A549 (cell line): Measurements from ENCODE around the gene PDCD6IP. TPM values are rescaled to one million over a fixed set of nuclear protein-coding genes. Genes with fewer than 3 reads are reported as not detected.

Source experiments
- ATAC-seq, 2 experiments: fragments of 200-7000 bp in 1 of 2; fragments of >200 bp in 1 of 2; cut with Nextera tagmentation in 1 of 2; cut with Tn5 transposase in 1 of 2; 3 replicates each; pipeline versions ENCODE4 v1.8.0 to v1.9.1; 2018 to 2020; ENCODE audit warnings: mild to moderate bottlenecking in 1 of 2, moderate library complexity in 1 of 2
- CTCF ChIA-PET: fragments of 300-600 bp; sonication (Branson Sonifier 250); formaldehyde crosslinking; extraction: SDS; loops from one replicate; lab custom pipeline; 2021; ENCODE audit warnings: antibody characterized with exemption, inconsistent platforms; lab: Yijun Ruan, JAX
- POLR2A ChIA-PET: fragments of 350-600 bp; formaldehyde crosslinking; extraction: SDS; loops from one replicate; lab custom pipeline; 2021; ENCODE audit warnings: antibody characterized with exemption, inconsistent platforms; lab: Yijun Ruan, JAX
- DNase-seq, 2 experiments: peaks; one replicate each; pipeline versions ENCODE4 v3.0.0 to v3.0.0-alpha.2; 2011 to 2016; ENCODE audit warnings: low read depth in 1 of 2, low spot score in 1 of 2
- FAIRE-seq: peaks from 2 replicates; lab custom pipeline; 2011; peaks lifted over from hg19 to GRCh38; lab: Jason Lieb, UNC
- H3K27ac ChIP-seq, 2 experiments: fragments of >200 bp; sonication (Bioruptor Twin); formaldehyde crosslinking; 3 replicates each; pipeline ENCODE4 v1.5.1; 2016 to 2017
- H3K4me1 ChIP-seq: fragments of >200 bp; sonication (Bioruptor Twin); formaldehyde crosslinking; 3 replicates; pipeline ENCODE4 v1.6.1; 2016
- H3K4me2 ChIP-seq: fragments of >200 bp; sonication (Bioruptor Twin); formaldehyde crosslinking; 3 replicates; pipeline ENCODE4 v1.6.1; 2016
- H3K4me3 ChIP-seq: fragments of >200 bp; sonication (Bioruptor Twin); formaldehyde crosslinking; 3 replicates; pipeline ENCODE4 v1.5.1; 2016
- H3K9me3 ChIP-seq: fragments of >200 bp; sonication (Bioruptor Twin); formaldehyde crosslinking; 3 replicates; pipeline ENCODE4 v1.6.1; 2016
- BHLHE40 ChIP-seq: IDR thresholded peaks from 2 replicates; pipeline ENCODE4 v1.6.1; 2012; ENCODE audit warnings: low read depth, low read length, inconsistent platforms
- CBX8 ChIP-seq: fragments of 200-600 bp; sonication (generic); IDR thresholded peaks from 2 replicates; pipeline ENCODE4 v1.6.1; 2016
- CEBPB ChIP-seq, 2 experiments: fragments of >200 bp in 1 of 2; sonication (Bioruptor Twin) in 1 of 2; formaldehyde crosslinking in 1 of 2; IDR thresholded peaks; 2 replicates each; pipeline ENCODE4 v1.6.1; 2012 to 2016
- CHD4 ChIP-seq: fragments of 200-600 bp; sonication (generic); IDR thresholded peaks from 2 replicates; pipeline ENCODE4 v1.6.1; 2016; ENCODE audit warnings: antibody characterized with exemption, mild to moderate bottlenecking, borderline replicate concordance
- EHF ChIP-seq: fragments of 250-450 bp; sonication (Bioruptor Pico); IDR thresholded peaks from 2 replicates; pipeline ENCODE4 v1.5.0; 2020; ENCODE audit warnings: mild to moderate bottlenecking
- EP300 ChIP-seq, 2 experiments: fragments of >200 bp; sonication (Bioruptor Twin); formaldehyde crosslinking; IDR thresholded peaks; 2 replicates in 1 of 2; 3 replicates in 1 of 2; pipeline ENCODE4 v1.6.1; 2016 to 2017
- FOSB ChIP-seq: fragments of 250-450 bp; sonication (Bioruptor Pico); IDR thresholded peaks from 2 replicates; pipeline ENCODE4 v1.5.0; 2020; ENCODE audit warnings: mild to moderate bottlenecking, moderate library complexity
- HOXB13 ChIP-seq: fragments of 250-450 bp; sonication (Bioruptor Pico); IDR thresholded peaks from 2 replicates; pipeline ENCODE4 v1.5.0; 2020; ENCODE audit warnings: low read depth, mild to moderate bottlenecking, moderate library complexity
- JUN ChIP-seq, 2 experiments: fragments of >200 bp; sonication (Bioruptor Twin); formaldehyde crosslinking; IDR thresholded peaks; 2 replicates in 1 of 2; 3 replicates in 1 of 2; pipeline ENCODE4 v1.6.1; 2016 to 2017
- KDM5A ChIP-seq: fragments of 200-600 bp; sonication (generic); IDR thresholded peaks from 2 replicates; pipeline ENCODE4 v1.6.1; 2016; ENCODE audit warnings: antibody characterized with exemption, mild to moderate bottlenecking
- MAFK ChIP-seq: fragments of 450-650 bp; IDR thresholded peaks from 2 replicates; pipeline ENCODE4 v1.6.1; 2014; ENCODE audit not compliant: partially characterized antibody
- MYC ChIP-seq: IDR thresholded peaks from 2 replicates; pipeline ENCODE4 v1.6.1; 2012; ENCODE audit warnings: mild to moderate bottlenecking, inconsistent platforms, low read length, improper control_type of control experiment, borderline replicate concordance
- NFE2L2 ChIP-seq: fragments of 150-350 bp; conservative IDR thresholded peaks from 2 replicates; pipeline ENCODE4 v1.6.1; 2014; ENCODE audit warnings: low read length
- NPAS2 ChIP-seq: fragments of 250-450 bp; sonication (Bioruptor Pico); IDR thresholded peaks from 2 replicates; pipeline ENCODE4 v1.8.0; 2022; ENCODE audit warnings: mild to moderate bottlenecking, moderate library complexity, borderline replicate concordance
- NR3C1 ChIP-seq: fragments of >200 bp; sonication (Bioruptor Twin); formaldehyde crosslinking; IDR thresholded peaks from 3 replicates; pipeline ENCODE4 v1.6.1; 2017
- POLR2A ChIP-seq: IDR thresholded peaks from 2 replicates; pipeline ENCODE4 v1.6.1; 2012; ENCODE audit warnings: mild to moderate bottlenecking, low read length
- POLR2AphosphoS2 ChIP-seq: conservative IDR thresholded peaks from 2 replicates; pipeline ENCODE4 v1.6.1; 2012; ENCODE audit warnings: low read length, improper control_type of control experiment, inconsistent platforms
- RNF2 ChIP-seq: fragments of 200-600 bp; sonication (generic); IDR thresholded peaks from 2 replicates; pipeline ENCODE4 v1.6.1; 2016; ENCODE audit warnings: low read depth, mild to moderate bottlenecking, antibody characterized with exemption, moderate library complexity, borderline replicate concordance
- SMC3 ChIP-seq: fragments of >200 bp; sonication (Bioruptor Twin); formaldehyde crosslinking; IDR thresholded peaks from 3 replicates; pipeline ENCODE4 v1.6.1; 2018; ENCODE audit warnings: inconsistent platforms
- SREBF2 ChIP-seq: fragments of 450-650 bp; IDR thresholded peaks from 2 replicates; pipeline ENCODE4 v1.6.1; 2014; ENCODE audit warnings: mild to moderate bottlenecking, moderate library complexity
- TFCP2L1 ChIP-seq: fragments of 250-450 bp; sonication (Bioruptor Pico); IDR thresholded peaks from 2 replicates; pipeline ENCODE4 v1.5.0; 2021; ENCODE audit warnings: mild to moderate bottlenecking
- ZC3H11A ChIP-seq: fragments of 450-650 bp; IDR thresholded peaks from 2 replicates; pipeline ENCODE4 v1.6.1; 2014; ENCODE audit warnings: antibody characterized with exemption, mild to moderate bottlenecking
- ZFP36 ChIP-seq: fragments of 450-650 bp; IDR thresholded peaks from 2 replicates; pipeline ENCODE4 v1.6.1; 2014; ENCODE audit warnings: borderline replicate concordance; ENCODE audit not compliant: partially characterized antibody
- WGBS: methylation state at CpG from one replicate; pipeline ENCODE4 v1.1.6; 2017; ENCODE audit errors: missing lambda C conversion rate; 5-methylcytosine and 5-hydroxymethylcytosine counted together
- polyA plus RNA-seq, 4 experiments: library from polyadenylated mRNA; depleted of rRNA in 3 of 4; stranded (reverse); fragments of >200 nt; fragmentation: RNase III in 1 of 4; extraction: RNeasy Plus Mini Kit Qiagen cat#74134 plus additional on column Dnase treatment in 1 of 4; gene quantifications; 2 replicates in 3 of 4; 3 replicates in 1 of 4; pipeline ENCODE4 v1.2.3, GENCODE V29; 2011 to 2017
- TF ChIP-seq, protein P1 (sequence below): IDR thresholded peaks from 2 replicates; pipeline ENCODE4 v1.6.1; 2012
- TF ChIP-seq, protein P2 (sequence below): fragments of 450-650 bp; IDR thresholded peaks from 2 replicates; pipeline ENCODE4 v1.6.1; 2014; ENCODE audit warnings: antibody characterized with exemption
- TF ChIP-seq, protein P3 (sequence below): IDR thresholded peaks from 2 replicates; pipeline ENCODE4 v1.6.1; 2012
- TF ChIP-seq, protein P4 (sequence below): fragments of 250-450 bp; sonication (Bioruptor Pico); IDR thresholded peaks from 2 replicates; pipeline ENCODE4 v1.5.0; 2021; ENCODE audit warnings: mild to moderate bottlenecking, moderate library complexity, borderline replicate concordance
- TF ChIP-seq, protein P5 (sequence below): fragments of 150-350 bp; IDR thresholded peaks from 2 replicates; pipeline ENCODE4 v1.6.1; 2014; ENCODE audit warnings: low read depth, mild to moderate bottlenecking, low read length

Gene PDCD6IP
- polyA plus RNA-seq, 2 of the 4 experiments (the other 2 are of a cell fraction) = 145 to 221 TPM

DNA sequence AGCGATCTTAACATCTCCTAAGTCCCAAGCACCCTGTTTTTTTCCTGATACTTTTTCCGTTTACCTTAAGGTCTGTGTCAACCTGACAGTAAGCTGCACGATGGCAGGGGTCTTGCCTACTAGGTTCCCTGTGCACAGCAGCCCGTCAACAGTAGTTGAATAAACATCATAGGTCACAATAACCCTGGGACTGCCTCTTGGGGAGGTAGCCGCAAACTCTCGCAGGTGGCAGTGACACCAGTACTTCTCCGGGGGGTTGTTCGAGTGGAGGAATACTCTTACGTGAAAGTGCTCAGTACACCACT is 365 bp upstream of the PDCD6IP start:
- WGBS = 2% methylated on average over 9 of the region's 9 CpGs
- TF ChIP-seq BHLHE40 (no peak), MAFK (no peak), JUN (IDR thresholded peaks at IDR 0.05) (no peak), EHF (CRISPR knock-in tag) (no peak), ZFP36 (no peak), NPAS2 (CRISPR knock-in tag) (no peak), RNF2 (no peak), MYC (no peak), FOSB (no peak), CHD4 (no peak), HOXB13 (CRISPR knock-in tag) (no peak)
- peak overlapping the region; percentile 89 for H3K4me2 ChIP-seq
- H3K4me1 ChIP-seq = peaks cover 25% of the 10 kb centered on the region; the same call in 2 of the 3 replicates
- no peaks in the 10 kb centered on the region for H3K9me3 ChIP-seq
- DNase-seq (no peak), FAIRE-seq (no peak), ATAC-seq (peak; percentile 53 to 59)
- H3K4me3 ChIP-seq = peak overlapping the region; percentile 88
- peak overlapping the region; percentile 97 for H3K27ac ChIP-seq
- ChIA-PET POLR2A (interaction anchor here (0.7 to 2.1 kb wide), 13 partner anchors 9 to 1831 kb away, joined by 3 to 15 read pairs (median 5); partner anchors contain the start of genes CRTAP and UBP1), CTCF (interaction anchor here (0.5 to 4.7 kb wide), 3 partner anchors 11 to 1988 kb away, joined by 3 to 20 read pairs (median 4); no protein-coding TSS in a partner anchor)

DNA sequence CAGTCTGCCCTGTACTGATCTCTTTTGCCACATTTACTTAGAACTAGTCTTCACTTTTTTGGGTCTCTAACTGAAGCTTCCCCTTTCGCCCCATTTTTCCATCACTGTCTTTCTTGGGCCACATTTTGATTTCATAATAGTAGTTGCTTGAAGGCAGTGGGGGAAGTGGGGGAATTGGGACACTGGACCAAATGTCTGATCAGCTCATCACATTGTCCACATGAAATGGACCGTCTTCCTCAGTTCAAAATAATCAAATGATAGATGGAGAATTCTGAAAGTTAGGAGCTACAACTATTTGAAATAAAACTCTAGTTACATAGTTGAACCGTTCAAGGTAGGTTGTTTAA is 747 bp downstream of the PDCD6IP start:
- WGBS = 4% methylated on average over 3 of the region's 3 CpGs
- Histone ChIP-seq H3K27ac (peak overlapping the region; percentile 97), H3K4me3 (peak overlapping the region; percentile 88), H3K4me2 (peak overlapping the region; percentile 89), H3K9me3 (no peaks in the 10 kb centered on the region), H3K4me1 (peaks cover 25% of the 10 kb centered on the region; the same call in 2 of the 3 replicates)
- ChIA-PET CTCF (interaction anchor here (1.1 to 4.7 kb wide), 4 partner anchors 12 to 667 kb away, joined by 4 to 20 read pairs (median 4); no protein-coding TSS in a partner anchor), POLR2A (interaction anchor here (0.7 to 2.1 kb wide), 9 partner anchors 8 to 685 kb away, joined by 3 to 15 read pairs (median 5); partner anchors contain the start of genes CRTAP and UBP1)
- ATAC-seq = peak in 1 of 2 experiments; percentile 41; a peak in 4 of 6 replicates
- FAIRE-seq = no peak
- no peak for DNase-seq
- TF ChIP-seq JUN (IDR thresholded peaks at IDR 0.05) (no peak), TFCP2L1 (no peak), RNF2 (no peak), POLR2AphosphoS2 (no peak), ZC3H11A (no peak), ZFP36 (no peak), KDM5A (no peak), NPAS2 (CRISPR knock-in tag) (no peak), BHLHE40 (no peak), CBX8 (no peak), EP300 (IDR thresholded peaks at IDR 0.05) (no peak), NR3C1 (no peak), CEBPB (IDR thresholded peaks at IDR 0.05) (no peak), NFE2L2 (no peak), MAFK (no peak)
- TF ChIP-seq, protein P1, sequence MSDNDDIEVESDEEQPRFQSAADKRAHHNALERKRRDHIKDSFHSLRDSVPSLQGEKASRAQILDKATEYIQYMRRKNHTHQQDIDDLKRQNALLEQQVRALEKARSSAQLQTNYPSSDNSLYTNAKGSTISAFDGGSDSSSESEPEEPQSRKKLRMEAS = no peak
- TF ChIP-seq, protein P2, sequence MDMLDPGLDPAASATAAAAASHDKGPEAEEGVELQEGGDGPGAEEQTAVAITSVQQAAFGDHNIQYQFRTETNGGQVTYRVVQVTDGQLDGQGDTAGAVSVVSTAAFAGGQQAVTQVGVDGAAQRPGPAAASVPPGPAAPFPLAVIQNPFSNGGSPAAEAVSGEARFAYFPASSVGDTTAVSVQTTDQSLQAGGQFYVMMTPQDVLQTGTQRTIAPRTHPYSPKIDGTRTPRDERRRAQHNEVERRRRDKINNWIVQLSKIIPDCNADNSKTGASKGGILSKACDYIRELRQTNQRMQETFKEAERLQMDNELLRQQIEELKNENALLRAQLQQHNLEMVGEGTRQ = no peak
- TF ChIP-seq, protein P3, sequence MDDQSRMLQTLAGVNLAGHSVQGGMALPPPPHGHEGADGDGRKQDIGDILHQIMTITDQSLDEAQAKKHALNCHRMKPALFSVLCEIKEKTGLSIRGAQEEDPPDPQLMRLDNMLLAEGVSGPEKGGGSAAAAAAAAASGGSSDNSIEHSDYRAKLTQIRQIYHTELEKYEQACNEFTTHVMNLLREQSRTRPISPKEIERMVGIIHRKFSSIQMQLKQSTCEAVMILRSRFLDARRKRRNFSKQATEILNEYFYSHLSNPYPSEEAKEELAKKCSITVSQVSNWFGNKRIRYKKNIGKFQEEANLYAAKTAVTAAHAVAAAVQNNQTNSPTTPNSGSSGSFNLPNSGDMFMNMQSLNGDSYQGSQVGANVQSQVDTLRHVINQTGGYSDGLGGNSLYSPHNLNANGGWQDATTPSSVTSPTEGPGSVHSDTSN = no peak

DNA sequence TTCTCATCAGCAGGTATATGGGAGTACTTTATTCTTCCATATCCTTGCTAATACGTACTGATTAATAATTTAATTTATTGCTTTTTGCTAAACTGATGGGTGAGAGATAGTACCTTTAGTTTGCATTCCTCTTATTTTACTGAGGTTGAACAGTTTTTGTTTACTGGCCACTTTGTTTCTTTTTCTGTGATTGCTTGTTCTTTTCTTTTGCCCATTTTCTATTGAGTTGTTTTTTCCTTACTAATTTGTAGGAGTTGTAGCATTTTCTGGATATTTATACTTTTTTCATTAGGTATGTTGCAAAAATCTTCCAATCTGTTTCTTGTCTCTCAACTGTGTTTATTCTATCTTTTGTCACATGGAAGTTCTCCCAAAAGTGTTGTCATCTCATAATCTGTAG is 4.8 kb downstream of the PDCD6IP start:
- no peak for FAIRE-seq
- DNase-seq = no peak
- no peak for ATAC-seq
- Histone ChIP-seq H3K27ac (no peak overlapping the region), H3K4me3 (no peak overlapping the region), H3K4me1 (peaks cover 38% of the 10 kb centered on the region), H3K9me3 (no peaks in the 10 kb centered on the region), H3K4me2 (no peak overlapping the region)
- ChIA-PET CTCF (no interaction called here), POLR2A (no interaction called here)
- TF ChIP-seq, protein P4, sequence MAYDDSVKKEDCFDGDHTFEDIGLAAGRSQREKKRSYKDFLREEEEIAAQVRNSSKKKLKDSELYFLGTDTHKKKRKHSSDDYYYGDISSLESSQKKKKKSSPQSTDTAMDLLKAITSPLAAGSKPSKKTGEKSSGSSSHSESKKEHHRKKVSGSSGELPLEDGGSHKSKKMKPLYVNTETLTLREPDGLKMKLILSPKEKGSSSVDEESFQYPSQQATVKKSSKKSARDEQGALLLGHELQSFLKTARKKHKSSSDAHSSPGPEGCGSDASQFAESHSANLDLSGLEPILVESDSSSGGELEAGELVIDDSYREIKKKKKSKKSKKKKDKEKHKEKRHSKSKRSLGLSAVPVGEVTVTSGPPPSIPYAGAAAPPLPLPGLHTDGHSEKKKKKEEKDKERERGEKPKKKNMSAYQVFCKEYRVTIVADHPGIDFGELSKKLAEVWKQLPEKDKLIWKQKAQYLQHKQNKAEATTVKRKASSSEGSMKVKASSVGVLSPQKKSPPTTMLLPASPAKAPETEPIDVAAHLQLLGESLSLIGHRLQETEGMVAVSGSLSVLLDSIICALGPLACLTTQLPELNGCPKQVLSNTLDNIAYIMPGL (CRISPR knock-in tag) = no peak
- TF ChIP-seq SREBF2 = no peak
- TF ChIP-seq POLR2A = no peak
- no peak for TF ChIP-seq RNF2
- TF ChIP-seq SMC3 = no peak
- TF ChIP-seq, protein P5, sequence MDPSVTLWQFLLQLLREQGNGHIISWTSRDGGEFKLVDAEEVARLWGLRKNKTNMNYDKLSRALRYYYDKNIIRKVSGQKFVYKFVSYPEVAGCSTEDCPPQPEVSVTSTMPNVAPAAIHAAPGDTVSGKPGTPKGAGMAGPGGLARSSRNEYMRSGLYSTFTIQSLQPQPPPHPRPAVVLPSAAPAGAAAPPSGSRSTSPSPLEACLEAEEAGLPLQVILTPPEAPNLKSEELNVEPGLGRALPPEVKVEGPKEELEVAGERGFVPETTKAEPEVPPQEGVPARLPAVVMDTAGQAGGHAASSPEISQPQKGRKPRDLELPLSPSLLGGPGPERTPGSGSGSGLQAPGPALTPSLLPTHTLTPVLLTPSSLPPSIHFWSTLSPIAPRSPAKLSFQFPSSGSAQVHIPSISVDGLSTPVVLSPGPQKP = no peak
- 95% methylated on average over 1 of the region's 1 CpG for WGBS
